Left ventricle myocardium inferior (tissue), 1 donor: Measurements from ENCODE around the gene ZNF469. TPM values are rescaled to one million over a fixed set of nuclear protein-coding genes. Genes with fewer than 3 reads are reported as not detected.

Experiments
- DNase-seq: peaks from one replicate; pipeline ENCODE4 v3.0.0-alpha.2; 2020
- H3K27ac ChIP-seq: fragments of 200-600 bp; replicated peaks from 2 replicates; pipeline ENCODE4 v1.8.0; 2021
- H3K27me3 ChIP-seq: fragments of 200-600 bp; 2 replicates; pipeline ENCODE4 v1.8.0; 2021; ENCODE audit warnings: low read depth
- H3K36me3 ChIP-seq: fragments of 200-600 bp; 2 replicates; pipeline ENCODE4 v1.8.0; 2021
- H3K4me1 ChIP-seq: fragments of 200-600 bp; 2 replicates; pipeline ENCODE4 v1.8.0; 2021
- H3K4me3 ChIP-seq: fragments of 200-600 bp; 2 replicates; pipeline ENCODE4 v1.8.0; 2021; ENCODE audit warnings: mild to moderate bottlenecking, moderate library complexity
- H3K9me3 ChIP-seq: fragments of 200-600 bp; replicated peaks from 2 replicates; pipeline ENCODE4 v1.8.0; 2021
- CTCF ChIP-seq: fragments of 200-600 bp; IDR thresholded peaks from 2 replicates; pipeline ENCODE4 v1.8.0; 2021; ENCODE audit warnings: antibody characterized with exemption, mild to moderate bottlenecking, borderline replicate concordance
- intact Hi-C: fragments of 100-400 bp; cut with micrococcal nuclease; formaldehyde crosslinking; loops from one replicate; pipeline ENCODE4 v1.11.0; 2022
- total RNA-seq: library from RNA; stranded (reverse); fragmentation: NEBNext Ultra II Directional; extraction: Animal tissue kit (Norgen Biotek cat#: 25700); gene quantifications from one replicate; pipeline ENCODE4 v1.2.1, GENCODE V29; 2021
- donor health status: DM: no; HTN: yes; CAD: no; lungs with severe emphysema.

Gene ZNF469
- total RNA-seq, 1 donor from 2014 or later, result 0.74 TPM

- H3K4me3 ChIP-seq, result no peak overlapping the region
- H3K36me3 ChIP-seq, result no peaks in the 10 kb centered on the region
- no peak overlapping the region for H3K27ac ChIP-seq
- H3K9me3 ChIP-seq, result no peaks in the 10 kb centered on the region
- intact Hi-C loops, result no loop called here
- DNase-seq, result no peak
- peaks cover 38% of the 10 kb centered on the region for H3K27me3 ChIP-seq
- peaks cover 23% of the 10 kb centered on the region for H3K4me1 ChIP-seq
- TF ChIP-seq CTCF, result no peak
Observed at GRCh38 chr16:88426018-88426417, 43.3 kb downstream of the ZNF469 start.

- H3K36me3 ChIP-seq, result no peaks in the 10 kb centered on the region
- TF ChIP-seq CTCF, result no peak
- no peaks in the 10 kb centered on the region for H3K9me3 ChIP-seq
- no peak for DNase-seq
- H3K27ac ChIP-seq, result no peak overlapping the region
- H3K27me3 ChIP-seq, result peaks cover 52% of the 10 kb centered on the region
- peaks cover 26% of the 10 kb centered on the region for H3K4me1 ChIP-seq
- H3K4me3 ChIP-seq, result no peak overlapping the region
- intact Hi-C loops, result no loop called here
Observed at GRCh38 chr16:88427376-88427775, 44.6 kb downstream of the ZNF469 start.

GRCh38 chr16:88428156-88428555 is 45.4 kb downstream of the ZNF469 start:
- DNase-seq, result no peak
- Histone ChIP-seq H3K27ac (no peak overlapping the region), H3K4me1 (peaks cover 26% of the 10 kb centered on the region), H3K27me3 (peaks cover 60% of the 10 kb centered on the region), H3K36me3 (no peaks in the 10 kb centered on the region), H3K9me3 (no peaks in the 10 kb centered on the region), H3K4me3 (no peak overlapping the region)
- TF ChIP-seq CTCF, result no peak
- intact Hi-C loops, result no loop called here

- Histone ChIP-seq H3K4me1 (peaks cover 26% of the 10 kb centered on the region), H3K4me3 (no peak overlapping the region), H3K9me3 (no peaks in the 10 kb centered on the region), H3K27me3 (peaks cover 66% of the 10 kb centered on the region), H3K27ac (no peak overlapping the region), H3K36me3 (no peaks in the 10 kb centered on the region)
- no peak for TF ChIP-seq CTCF
- intact Hi-C loops, result no loop called here
- no peak for DNase-seq
Observed at GRCh38 chr16:88428616-88429386, 46.0 kb downstream of the ZNF469 start.

- no peak for DNase-seq
- Histone ChIP-seq H3K36me3 (no peaks in the 10 kb centered on the region), H3K27me3 (peaks cover 74% of the 10 kb centered on the region), H3K4me3 (peak overlapping the region; percentile 68), H3K4me1 (peaks cover 20% of the 10 kb centered on the region), H3K27ac (no peak overlapping the region), H3K9me3 (no peaks in the 10 kb centered on the region)
- intact Hi-C loops, result loop anchor here (10.0 kb wide), 1 partner anchor 235 kb away; no protein-coding TSS in a partner anchor
- TF ChIP-seq CTCF, result no peak
Observed at GRCh38 chr16:88429387-88430184, 46.8 kb downstream of the ZNF469 start.
